IMR-90 (cell line): ENCODE data around the gene STXBP4.

ENCODE experiments used
- CEBPB ChIP-seq: IDR thresholded peaks from 2 replicates; pipeline ENCODE4 v1.6.1; 2012; ENCODE audit warnings: low read depth, low read length, improper control_type of control experiment
- CTCF ChIP-seq: conservative IDR thresholded peaks from 2 replicates; pipeline ENCODE4 v1.5.1; 2012; ENCODE audit warnings: mild to moderate bottlenecking, low read depth, low read length, improper control_type of control experiment
- FOS ChIP-seq: fragments of 150-350 bp; IDR thresholded peaks from 2 replicates; pipeline ENCODE4 v1.6.1; 2016; ENCODE audit warnings: low read depth, low read length
- MAZ ChIP-seq: IDR thresholded peaks from 2 replicates; pipeline ENCODE4 v1.6.1; 2012; ENCODE audit warnings: low read depth, mild to moderate bottlenecking, low read length, improper control_type of control experiment, moderate library complexity, borderline replicate concordance
- MXI1 ChIP-seq: IDR thresholded peaks from 2 replicates; pipeline ENCODE4 v1.6.1; 2012; ENCODE audit warnings: low read depth, mild to moderate bottlenecking, low read length, moderate library complexity, borderline replicate concordance
- NFE2L2 ChIP-seq: fragments of 150-350 bp; IDR thresholded peaks from 2 replicates; pipeline ENCODE4 v1.6.1; 2016; ENCODE audit warnings: low read depth, mild to moderate bottlenecking, low read length
- POLR2A ChIP-seq: IDR thresholded peaks from 2 replicates; pipeline ENCODE4 v1.6.1; 2012; ENCODE audit warnings: mild to moderate bottlenecking, low read depth, low read length
- RAD21 ChIP-seq: IDR thresholded peaks from 2 replicates; pipeline ENCODE4 v1.6.1; 2012; ENCODE audit warnings: low read length, improper control_type of control experiment
- SMC3 ChIP-seq: fragments of 150-350 bp; IDR thresholded peaks from 2 replicates; pipeline ENCODE4 v1.6.1; 2016; ENCODE audit warnings: low read depth, mild to moderate bottlenecking, antibody characterized with exemption, low read length, moderate library complexity

GRCh38 chr17:55089256-55089655, 120.7 kb downstream of the STXBP4 start:
- TF ChIP-seq CTCF, result no peak
- TF ChIP-seq CEBPB, result no peak
- no peak for TF ChIP-seq POLR2A
- TF ChIP-seq SMC3, result no peak
- no peak for TF ChIP-seq MXI1
- TF ChIP-seq MAZ, result no peak
- no peak for TF ChIP-seq RAD21
- TF ChIP-seq NFE2L2, result no peak
- TF ChIP-seq FOS, result no peak
